GM21381 (cell line): ENCODE data around the gene CHD9.
A peak's percentile ranks its signal among the peaks of the same experiment; 100 is the strongest.
"Not testable (repeated sequence)": the region's sequence is repeated elsewhere in the genome, so short reads cannot be mapped to it uniquely, and the experiment has no call there.

ENCODE experiments used
- ATAC-seq: cut with Tn5 transposase; IDR thresholded peaks from one replicate; pipeline ENCODE4 v1.9.1; 2021; ENCODE audit warnings: mild to moderate bottlenecking, moderate library complexity; ENCODE audit not compliant: unreplicated experiment

Gene CHD9

DNA sequence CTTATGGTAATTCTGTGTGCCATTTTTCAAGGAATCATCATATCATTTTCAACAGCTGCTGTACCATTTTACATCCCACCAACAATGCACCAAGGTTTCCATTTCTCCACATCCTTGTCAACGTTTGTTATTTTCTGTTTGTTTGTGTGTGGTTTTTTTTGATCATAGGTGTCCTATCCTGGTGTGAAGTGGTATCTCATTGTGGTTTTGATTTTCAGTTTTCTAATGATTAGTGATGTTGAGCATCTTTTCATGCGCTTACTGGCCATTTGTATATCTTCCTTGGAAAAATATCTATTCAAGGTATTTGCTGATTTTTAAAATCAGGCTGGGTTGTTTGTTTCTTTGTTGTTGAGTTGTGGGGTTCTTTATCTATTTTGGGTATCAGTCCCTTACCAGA, 15.0 kb downstream of the CHD9 start:
- ATAC-seq: no peak

DNA sequence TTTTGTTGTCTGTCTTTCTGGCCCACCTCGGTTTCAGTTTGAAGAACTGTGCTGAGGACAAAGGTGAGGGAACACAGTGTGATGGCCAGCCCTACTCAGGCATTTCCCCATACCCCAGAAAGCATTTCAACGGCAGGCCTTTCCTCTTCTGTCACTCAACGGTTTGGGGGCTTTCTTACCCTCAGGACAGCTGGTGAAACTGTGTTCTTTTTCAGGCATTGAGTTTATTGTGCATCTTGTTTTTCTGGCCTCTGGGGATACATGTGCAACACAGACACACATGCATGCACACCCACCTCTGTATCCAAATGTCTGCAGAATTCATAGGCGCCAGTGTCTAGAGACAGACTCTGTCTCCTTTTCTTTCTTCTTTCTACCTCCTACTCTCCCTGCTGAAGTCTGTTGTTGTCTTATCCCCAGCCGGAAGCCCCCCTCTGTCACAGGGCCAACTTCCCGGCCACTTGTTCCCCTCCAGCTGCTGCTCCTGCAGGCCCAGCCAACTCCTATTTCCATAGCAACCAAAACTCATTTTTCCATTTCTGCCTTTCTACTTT, 17.0 kb downstream of the CHD9 start:
- ATAC-seq: peak; percentile 42

DNA sequence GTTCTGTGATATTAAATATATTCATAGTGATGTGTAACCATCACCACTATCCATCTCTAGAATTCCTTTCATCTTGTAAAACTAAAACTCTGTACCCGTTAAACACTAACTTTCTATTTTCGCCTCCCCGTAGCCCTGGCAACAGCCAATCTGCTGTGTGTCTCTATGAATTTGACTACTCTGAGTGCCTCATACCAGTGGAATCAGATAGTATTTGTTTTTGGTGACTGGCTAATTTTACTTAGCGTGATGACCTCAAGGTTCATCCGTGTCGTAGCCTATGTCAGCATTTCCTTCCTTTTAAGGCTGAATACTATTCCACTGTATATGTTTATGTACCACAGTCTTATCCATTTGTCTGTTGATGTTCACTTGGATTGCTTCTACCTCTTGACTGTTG, 18.2 kb downstream of the CHD9 start:
- no peak for ATAC-seq

DNA sequence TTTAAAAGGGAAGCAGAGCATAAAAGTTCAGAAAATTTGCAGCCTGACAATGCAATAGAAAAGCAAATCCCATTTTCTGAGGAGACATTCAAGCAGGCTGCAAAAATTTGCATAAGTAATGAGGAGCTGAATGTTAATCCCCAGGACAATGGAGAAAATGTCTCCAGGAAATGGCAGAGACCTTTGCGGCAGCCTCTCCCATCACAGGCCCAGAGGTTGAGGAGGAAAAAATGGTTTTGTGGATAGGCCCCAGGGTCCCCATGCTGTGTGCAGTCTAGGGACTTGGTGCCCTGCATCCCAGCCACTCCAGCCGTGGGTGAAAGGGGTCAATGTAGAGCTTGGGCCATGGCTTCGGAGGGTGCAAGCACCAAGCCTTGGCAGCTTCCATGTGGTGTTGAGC, 19.5 kb downstream of the CHD9 start:
- ATAC-seq: not testable (repeated sequence)

DNA sequence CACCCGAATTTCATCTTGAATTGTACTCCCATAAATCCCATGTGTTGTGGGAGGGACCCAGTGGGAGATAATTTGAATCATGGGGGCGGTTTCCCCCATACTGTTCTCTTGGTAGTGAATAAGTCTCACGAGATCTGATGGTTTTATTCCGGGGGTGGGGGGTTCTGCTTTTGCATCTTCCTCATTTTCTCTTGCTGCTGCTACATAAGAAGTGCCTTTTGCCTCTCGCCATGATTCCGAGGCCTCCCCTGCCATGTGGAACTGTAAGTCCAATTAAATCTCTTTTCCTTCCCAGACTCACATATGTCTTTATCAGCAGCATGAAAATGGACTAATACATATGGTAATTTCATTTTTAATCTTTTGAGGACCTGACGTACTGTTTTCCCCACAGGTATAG, 20.7 kb downstream of the CHD9 start:
- ATAC-seq: not testable (repeated sequence)

DNA sequence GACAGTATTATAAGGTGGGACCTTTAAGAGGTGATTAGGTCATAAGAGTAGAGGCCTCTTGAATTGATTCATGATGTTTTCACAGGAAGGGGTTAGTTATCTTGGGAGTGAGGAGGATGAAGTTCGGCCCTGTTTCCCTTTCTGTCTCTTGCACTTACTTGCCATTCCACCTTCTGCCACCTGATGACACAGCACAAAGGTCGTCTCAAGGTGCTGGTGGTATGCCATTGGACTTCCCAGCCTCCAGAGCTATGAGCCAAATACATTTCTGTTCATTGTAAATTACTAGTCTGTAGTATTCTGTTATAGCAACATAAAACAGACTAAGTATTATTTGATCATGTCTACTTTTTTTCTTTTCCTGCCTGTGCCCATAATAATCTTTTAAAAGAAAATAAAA, 23.5 kb downstream of the CHD9 start:
- no peak for ATAC-seq

DNA sequence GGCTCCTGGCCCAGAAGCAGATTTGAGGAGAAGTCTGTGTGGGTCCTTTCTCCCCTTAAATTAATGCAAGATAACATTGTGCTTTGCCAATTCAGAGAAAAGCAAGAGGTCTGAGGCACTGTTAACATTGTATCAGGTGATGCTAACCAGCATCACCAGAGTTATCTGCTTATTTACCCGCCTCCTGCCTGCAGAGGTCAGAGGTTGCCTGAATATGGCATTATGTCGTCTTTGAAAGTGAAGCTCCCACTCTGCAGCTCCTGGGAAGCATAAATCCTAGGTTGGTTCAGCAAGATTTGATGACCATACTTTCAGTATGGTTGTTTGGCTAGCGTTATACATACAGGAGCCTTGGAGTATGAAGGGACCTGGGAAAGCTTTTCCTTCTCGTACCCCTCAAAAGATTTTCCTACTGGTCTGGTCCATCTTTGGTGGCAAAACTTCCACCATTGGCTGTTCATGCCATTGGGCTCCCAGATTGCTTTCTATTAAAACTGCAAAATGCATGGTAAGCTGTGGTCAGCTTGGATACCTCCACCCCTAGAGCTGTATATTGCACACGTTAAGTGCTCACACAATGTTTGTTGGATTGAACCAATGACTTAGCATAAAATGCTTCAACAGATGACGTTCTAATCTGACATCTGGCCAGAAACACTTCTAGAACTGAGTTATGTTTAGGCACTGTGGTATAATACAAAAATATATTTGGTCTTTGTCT, 24.1 kb downstream of the CHD9 start:
- no peak for ATAC-seq

DNA sequence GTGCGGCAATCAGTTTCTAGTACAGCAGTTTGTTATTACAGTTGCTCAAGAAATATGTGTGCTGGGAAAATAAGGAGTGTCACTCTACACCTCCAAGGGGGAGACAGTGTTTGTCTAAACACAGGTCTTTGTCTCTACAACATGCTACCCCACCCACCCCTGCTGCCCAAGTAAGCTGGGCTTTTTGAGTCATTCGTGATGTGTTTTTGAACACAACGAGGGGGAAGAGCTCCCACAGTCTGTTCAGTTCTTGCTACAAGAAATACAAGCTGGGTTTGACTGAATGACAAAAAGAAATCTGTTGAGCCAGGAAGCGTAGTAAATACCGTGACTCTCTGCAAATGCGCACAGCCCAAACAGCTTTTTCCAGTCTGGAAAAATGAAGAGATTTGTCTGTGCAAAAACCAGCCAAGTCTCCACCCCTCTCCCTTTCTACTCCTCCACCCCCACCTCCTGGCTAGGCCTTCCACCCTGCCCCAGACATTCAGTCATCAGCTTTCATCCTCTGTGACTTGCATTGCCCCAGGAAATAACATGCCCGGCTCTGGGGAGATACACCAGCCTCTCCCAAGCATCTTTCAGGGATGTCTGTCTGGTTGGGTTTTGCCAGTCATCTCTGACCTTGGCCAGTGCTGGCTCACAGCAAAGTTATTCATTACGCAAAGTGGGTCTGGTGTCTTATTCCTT, 25.7 kb downstream of the CHD9 start:
- no peak for ATAC-seq

DNA sequence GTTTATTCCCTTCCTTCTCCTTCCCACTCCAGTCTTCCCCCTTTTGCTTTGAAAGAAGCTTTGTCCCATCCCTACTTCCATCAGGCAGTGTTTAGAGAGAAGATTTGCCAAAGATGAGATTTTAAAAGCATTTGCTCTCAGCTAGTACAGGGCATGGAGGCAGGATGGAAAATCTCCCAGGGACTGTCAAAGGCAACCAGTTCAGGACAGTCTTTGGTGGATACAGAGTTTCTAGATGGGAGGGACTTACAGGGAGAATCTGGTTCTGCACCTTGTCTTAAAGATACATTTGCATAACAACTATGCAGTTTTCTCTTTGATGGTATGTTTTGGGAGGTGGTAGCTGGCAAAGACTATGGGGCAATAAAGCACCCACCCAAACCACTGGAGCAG, 26.2 kb downstream of the CHD9 start:
- no peak for ATAC-seq

DNA sequence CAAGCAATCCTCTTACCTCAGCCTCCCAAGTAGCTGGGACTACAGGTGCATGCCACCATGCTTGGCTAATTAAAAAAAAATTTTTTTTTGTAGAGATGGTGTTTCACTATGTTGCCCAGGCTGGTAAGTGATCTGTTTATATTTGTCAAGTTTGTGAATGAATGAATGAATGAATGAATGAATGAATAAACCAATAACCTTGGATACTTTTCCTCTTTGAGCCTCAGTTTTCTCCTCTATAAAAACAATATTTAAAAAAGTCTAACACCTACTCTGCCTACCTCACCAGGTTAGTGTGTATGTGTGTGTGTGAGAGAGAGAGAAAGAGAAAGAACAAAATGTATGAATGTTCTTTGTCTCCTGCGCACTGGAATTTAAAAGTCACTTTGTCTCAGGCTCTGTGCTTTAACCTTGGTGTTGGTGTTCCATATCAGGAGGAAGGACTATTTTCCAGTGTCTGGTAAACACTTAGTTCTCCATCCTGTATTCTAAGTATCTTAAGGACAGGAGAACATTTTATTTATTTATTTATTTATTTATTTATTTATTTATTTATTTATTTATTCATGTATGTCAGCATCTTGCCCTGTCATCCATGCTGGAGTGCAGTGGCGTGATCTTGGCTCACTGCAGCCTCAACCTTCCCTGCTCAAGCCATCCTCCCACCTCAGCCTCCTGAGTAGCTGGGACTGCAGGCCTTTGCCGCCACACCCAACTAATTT, 27.1 kb downstream of the CHD9 start:
- ATAC-seq: no peak

DNA sequence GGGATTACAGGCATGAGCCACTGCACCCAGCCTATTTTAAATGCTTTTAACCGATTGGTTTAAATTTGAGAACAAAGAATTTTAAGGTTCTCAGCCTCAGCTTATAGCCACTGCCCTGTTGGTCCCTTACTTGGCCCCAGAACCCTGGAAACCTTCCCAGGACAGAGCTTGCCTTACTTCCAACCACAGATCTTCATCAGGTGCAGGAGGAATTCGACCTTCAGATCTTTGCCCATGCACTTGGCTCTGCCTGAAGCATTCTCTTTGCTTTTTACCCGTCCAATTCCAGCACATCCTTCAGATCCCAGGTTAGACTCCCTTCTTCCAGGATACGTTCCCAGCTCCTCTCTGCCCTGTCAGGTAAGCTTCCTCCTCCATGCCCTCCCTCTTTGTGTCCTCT, 27.7 kb downstream of the CHD9 start:
- no peak for ATAC-seq

DNA sequence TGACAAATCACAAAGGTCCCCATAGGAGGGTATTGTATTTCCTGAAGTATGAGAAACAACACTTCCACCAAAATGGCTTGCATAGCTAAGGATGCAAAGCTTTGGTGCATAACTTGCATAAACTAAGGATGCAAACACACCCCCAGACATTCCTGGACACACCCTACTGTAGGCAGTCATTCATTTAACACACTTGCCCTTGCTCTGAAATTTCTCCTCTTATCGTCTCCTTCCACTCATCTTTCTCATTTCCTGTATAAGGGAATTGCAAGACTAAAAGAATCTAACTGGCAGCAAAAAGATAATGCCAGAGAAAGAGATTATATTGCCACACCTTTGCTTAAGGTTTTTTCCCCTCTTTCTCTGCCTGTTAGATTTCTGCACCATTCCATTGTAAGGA, 28.3 kb downstream of the CHD9 start:
- no peak for ATAC-seq

DNA sequence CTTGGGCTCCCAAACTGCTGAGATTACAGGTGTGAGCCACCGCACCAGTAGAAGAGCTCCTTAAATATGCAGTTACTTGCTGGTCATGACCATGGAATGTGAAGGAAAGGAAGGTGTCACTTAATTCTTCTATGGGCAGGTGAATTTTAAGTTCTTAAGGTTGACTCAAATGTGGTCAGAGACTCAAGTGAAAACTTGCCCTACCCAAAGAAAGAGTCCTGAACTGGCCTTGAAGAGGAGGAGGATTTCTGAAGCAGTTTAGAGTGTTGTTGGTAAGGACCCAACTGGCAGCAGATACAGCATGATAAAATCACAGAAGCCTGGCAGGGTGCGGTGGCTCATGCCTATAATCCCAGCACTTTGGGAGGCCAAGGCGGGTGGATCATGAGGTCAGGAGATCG, 29.4 kb downstream of the CHD9 start:
- no peak for ATAC-seq

DNA sequence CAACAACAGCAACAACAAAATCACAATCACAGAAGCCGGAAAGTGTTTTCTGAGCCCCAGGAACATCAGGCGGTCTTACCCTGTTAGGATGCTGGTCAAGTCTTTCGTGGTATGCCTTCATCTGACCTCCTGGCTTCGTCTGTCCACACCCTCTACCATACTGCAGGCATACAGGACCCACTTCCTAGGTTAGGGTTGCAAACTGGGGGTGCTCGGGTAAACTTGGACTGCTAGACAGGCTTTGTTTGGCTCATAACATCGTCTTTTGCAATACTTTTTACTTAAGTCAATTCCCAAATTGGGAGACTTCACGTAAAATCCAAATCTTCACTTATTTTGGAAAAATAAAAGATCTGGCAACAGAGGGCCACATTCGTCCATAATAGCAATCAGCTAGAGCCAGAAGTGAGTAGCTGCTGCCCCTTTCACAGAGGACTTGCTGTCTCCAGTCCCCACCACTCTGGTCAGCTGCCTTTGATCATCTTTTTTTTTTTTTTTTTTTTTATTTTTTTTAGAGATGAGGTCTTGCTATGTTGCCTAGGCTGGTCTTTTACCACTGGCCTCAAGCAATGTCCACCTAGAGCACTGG, 30.0 kb downstream of the CHD9 start:
- ATAC-seq: no peak

DNA sequence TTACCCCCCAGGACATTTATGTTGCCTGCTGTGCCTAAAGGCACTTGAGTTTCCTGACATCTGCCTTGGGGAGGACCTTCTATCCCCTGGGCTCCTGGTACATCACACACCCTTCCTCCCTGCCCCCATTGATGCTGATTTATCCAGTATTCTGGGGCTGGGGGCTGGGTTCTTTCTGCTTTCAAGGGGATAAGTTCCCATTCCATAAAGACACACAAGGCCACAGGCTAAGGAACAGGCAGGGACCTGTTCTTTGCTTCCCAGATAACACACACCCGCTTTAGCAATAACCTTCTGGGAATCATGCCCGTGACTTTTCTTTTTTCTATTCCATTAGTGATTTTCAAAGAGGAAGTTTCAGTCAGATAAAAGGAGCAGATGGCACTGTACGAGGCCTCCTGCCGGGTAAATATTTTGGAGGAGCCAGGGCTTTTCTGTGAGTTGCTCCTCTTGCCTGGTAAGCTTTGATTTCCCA, 30.6 kb downstream of the CHD9 start:
- ATAC-seq: no peak

DNA sequence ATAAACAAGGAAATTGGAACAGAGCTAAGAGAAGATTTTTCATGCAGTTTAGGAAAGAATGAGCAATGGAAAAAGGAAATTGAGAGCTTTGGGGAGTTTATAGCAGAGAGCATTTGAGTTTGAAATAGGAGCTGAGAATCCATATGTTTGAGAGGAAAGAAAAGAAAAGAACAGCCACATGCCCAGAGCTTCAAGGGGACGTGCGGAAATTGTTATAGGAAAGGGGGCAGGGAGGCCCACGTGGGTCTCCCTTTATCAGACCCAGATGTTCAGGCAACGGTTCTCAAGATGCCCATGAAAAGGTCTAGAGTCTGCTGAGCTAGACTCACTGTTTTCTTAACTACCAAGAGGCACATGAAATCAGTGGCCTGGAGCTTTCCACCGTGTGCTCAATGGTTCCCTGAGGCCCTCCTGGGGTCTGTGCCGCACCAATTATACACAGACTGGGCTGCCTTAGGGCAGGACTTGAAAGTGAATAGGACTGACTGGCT, 31.2 kb downstream of the CHD9 start:
- ATAC-seq: no peak

DNA sequence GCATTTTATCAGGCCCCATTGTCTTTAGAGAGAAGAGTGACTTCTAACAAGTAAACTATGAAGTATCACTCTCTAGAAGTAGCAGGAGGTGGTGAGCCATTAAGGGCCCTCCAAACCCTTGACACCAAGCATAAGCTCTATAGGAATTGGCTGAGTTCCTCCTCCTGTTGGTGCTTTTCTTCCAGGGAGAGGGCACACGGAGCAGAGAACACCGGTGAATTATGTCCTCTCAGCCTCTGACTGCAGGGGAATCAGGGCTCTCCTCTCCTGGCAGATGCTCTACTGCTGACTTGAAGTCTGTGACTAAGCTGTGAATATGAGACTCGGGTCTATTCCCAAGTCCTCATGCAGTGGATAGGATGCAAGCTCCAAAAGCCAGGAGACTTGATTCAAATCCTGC, 32.3 kb downstream of the CHD9 start:
- no peak for ATAC-seq

DNA sequence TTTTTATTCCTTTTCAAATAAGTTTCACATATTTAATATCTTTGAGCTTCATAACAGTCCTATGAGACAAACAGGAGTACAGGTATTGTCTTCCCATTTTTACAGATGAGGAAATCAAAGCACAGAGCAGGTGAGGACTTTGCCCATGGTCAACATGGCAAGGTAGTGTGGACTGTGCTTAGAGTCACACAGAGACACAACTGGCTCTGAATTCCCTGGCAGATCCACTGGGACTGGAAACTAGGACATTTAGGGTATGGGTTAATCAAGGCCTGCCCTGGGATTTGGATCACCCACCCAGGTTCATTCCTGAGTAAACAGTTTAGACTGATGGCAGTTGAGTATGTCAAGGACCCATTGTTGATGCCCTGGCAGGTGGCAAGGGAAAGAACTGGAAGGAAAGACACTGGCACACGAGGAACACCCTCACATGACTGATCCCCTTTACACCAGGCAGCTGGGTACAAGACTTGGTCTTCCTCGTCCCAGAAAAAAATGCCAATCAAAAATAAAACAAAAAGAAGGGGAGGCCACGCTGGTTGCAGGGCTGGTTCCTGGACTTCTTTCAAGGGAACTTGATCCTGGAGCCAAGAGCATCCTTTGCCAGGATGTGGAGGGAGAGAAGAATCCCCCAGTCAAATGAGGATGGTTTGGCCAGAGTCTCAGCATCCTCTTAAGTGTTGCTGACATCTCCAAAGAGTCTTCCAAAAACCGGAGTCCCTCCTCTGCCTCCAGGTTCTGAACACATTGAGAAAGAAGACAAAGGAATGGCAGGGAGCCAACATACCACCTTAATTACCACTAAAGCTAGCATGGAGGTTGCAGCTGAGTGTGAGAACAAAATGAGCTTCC, 34.9 kb downstream of the CHD9 start:
- no peak for ATAC-seq

DNA sequence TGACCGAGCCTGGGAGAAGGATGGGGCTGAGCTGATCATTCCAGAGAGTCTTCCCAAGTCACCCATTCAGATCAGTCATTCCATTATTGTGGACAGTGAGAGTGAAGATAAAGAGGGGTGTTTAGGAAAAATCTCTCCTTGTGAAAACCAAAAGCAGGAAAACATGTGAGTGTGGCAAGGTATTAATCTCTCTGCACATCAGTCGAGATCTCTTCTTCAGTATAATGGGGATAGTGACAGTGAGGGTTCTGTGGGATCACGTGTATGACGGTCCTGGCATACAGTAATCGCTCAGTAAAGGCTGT, 35.4 kb downstream of the CHD9 start:
- ATAC-seq: no peak

DNA sequence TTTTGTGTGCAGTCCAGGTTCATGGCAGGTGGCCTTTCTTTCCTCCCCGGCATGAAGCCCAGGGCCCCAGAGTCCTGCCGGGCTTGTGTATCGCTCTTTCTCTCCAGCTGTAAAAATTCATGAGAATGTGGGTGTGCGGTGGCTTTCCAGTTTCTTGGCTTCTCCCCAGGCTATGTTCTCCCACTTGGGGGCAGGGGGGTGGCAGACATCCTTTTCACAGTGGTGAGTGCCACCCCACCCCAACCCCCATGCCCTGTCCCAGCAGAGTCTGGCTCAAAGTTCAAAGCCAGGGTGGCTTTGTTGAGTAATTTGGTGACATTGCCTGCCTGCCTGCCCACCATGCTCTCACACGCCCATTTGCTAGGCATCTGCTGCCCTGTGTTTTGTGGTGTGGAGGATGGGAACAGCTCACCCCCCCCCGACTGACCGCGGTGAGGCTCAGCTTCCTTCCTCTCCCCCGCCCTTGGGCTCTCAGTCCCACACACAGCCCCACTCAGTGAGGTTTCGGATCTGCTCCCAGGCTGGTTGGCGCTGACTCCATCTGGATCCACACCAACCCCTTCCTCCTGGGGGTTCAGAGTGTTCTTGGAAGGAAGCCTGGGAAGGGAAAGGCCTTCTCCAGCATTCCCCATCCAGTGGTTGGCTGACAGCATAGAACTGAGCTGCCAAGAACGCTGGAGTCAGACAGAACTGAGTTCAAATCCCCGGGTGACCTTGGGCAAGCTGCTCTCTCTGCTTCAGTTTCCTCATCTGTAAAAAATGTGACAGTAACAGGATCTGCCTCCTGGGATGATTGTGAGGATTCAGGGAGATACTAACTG, 36.0 kb downstream of the CHD9 start:
- ATAC-seq: peak; percentile 49
